Measurements from ENCODE around the gene DOK7. TPM values are rescaled to one million over a fixed set of nuclear protein-coding genes. Genes with fewer than 3 reads are reported as not detected.

The DOK7 gene
- total and polyA plus RNA-seq, 2 donors (not counting 3 experiments of a cell fraction or from before 2014, with no cell fraction given), result not detected

- DNase-seq (ENCODE audit: low read depth, low spot score) (no peak), FAIRE-seq (no peak)
- intact Hi-C loops (cut with micrococcal nuclease) (no loop called here), dilution Hi-C loops (cut with MboI; ENCODE audit: extremely low pct_ligation_motif_present, low sequenced_read_pairs) (no loop called here)
- no peak overlapping the region for H3K27ac ChIP-seq (ENCODE audit: insufficient read depth, low read depth, low read length)
- H3K79me2 ChIP-seq (ENCODE audit: control insufficient read depth, insufficient read depth, low read length), result no peaks in the 10 kb centered on the region
- CTCF ChIA-PET, result interaction anchor here (0.7 to 6.1 kb wide), 7 partner anchors 78 to 299 kb away, joined by 3 to 78 read pairs (median 3); no protein-coding TSS in a partner anchor
- POLR2A ChIA-PET, result no interaction called here
- H3K4me1 ChIP-seq (ENCODE audit: control insufficient read depth, extremely low read depth, insufficient read depth, low read length), result no peaks in the 10 kb centered on the region
- H3K9me1 ChIP-seq (replicated peaks; ENCODE audit: control insufficient read depth, extremely low read depth, insufficient read depth, low read length), result no peaks in the 10 kb centered on the region
- no peaks in the 10 kb centered on the region for H3K27me3 ChIP-seq (ENCODE audit: control insufficient read depth in 2 of 2, insufficient read depth in 2 of 2, low read length in 2 of 2)
- no TSS peak for BruUV-seq (replicated peaks)
- H3K36me3 ChIP-seq (ENCODE audit: control insufficient read depth in 2 of 2, extremely low read depth in 1 of 2, insufficient read depth in 2 of 2, low read length in 2 of 2), result no peaks in the 10 kb centered on the region
- no peak overlapping the region for H3K4me2 ChIP-seq (ENCODE audit: insufficient read depth, low read length)
- no peak overlapping the region for H2AFZ ChIP-seq (ENCODE audit: low read depth, low read length)
- H3K4me3 ChIP-seq (replicated peaks in 1 of 3; ENCODE audit: insufficient read depth in 1 of 3, low read depth in 1 of 3, low read length in 3 of 3), result no peak overlapping the region
- H3K9me3 ChIP-seq (replicated peaks; ENCODE audit: control insufficient read depth, insufficient read depth, low read length), result no peaks in the 10 kb centered on the region
- no peaks in the 10 kb centered on the region for H4K20me1 ChIP-seq (replicated peaks; ENCODE audit: control insufficient read depth, extremely low read depth, insufficient read depth, low read length)
- TF ChIP-seq FOS (IDR thresholded peaks at IDR 0.05; ENCODE audit: borderline replicate concordance, insufficient read depth, low read length) (no peak), POLR2AphosphoS5 (IDR thresholded peaks at IDR 0.05; ENCODE audit: insufficient read depth, low read depth, low read length) (no peak), MAX (IDR thresholded peaks at IDR 0.05; ENCODE audit: insufficient read depth, insufficient read length) (no peak), JUN (IDR thresholded peaks at IDR 0.05; ENCODE audit: borderline replicate concordance, insufficient read depth, insufficient read length, low read depth) (no peak), GATA2 (IDR thresholded peaks at IDR 0.05; ENCODE audit: insufficient read depth, insufficient read length, low read depth, low read length) (no peak), MYC (IDR thresholded peaks at IDR 0.05; ENCODE audit: low read depth, low read length) (no peak), EZH2 (IDR thresholded peaks at IDR 0.05; ENCODE audit: borderline replicate concordance, low read depth, low read length, severe bottlenecking) (no peak), POLR2A (IDR thresholded peaks at IDR 0.05; ENCODE audit: low read depth, low read length) (no peak), CTCF (IDR thresholded peaks at IDR 0.05; ENCODE audit: extremely low read depth in 1 of 2, insufficient read depth in 1 of 2, low read depth in 1 of 2, low read length in 2 of 2) (no peak)
- H3K9ac ChIP-seq (replicated peaks; ENCODE audit: extremely low read depth, insufficient read depth, low read length), result no peak overlapping the region
Measured at GRCh38 chr4:3444351-3445110, 18.6 kb upstream of the DOK7 start.

Data from endothelial cell of umbilical vein (primary cell).